Central memory CD4-positive, alpha-beta T cell (primary cell): Measurements from ENCODE around the gene NLGN2.

Source experiments
- DNase-seq: peaks from one replicate; pipeline ENCODE4 v3.0.0; 2022

The NLGN2 gene

GRCh38 chr17:7437950-7438614 is 30.4 kb downstream of the NLGN2 start:
- DNase-seq, result peak; percentile 35

GRCh38 chr17:7438656-7439460 is 31.2 kb downstream of the NLGN2 start:
- DNase-seq, result no peak

GRCh38 chr17:7439462-7440112 is 31.9 kb downstream of the NLGN2 start, which contains the start of gene FGF11:
Gene FGF11, plus strand, starts transcription at chr17:7439512. Its CDS starts 109 bp downstream, at chr17:7439621.
- no peak for DNase-seq

- DNase-seq, result peak; percentile 15
Measured at GRCh38 chr17:7440113-7440833, 32.6 kb downstream of the NLGN2 start.

GRCh38 chr17:7440834-7441195 is 33.2 kb downstream of the NLGN2 start:
- no peak for DNase-seq

GRCh38 chr17:7441266-7441665 is 33.6 kb downstream of the NLGN2 start:
- no peak for DNase-seq

GRCh38 chr17:7442142-7442541 is 34.5 kb downstream of the NLGN2 start:
- DNase-seq, result no peak

GRCh38 chr17:7443499-7444485 is 36.1 kb downstream of the NLGN2 start:
- DNase-seq, result no peak

GRCh38 chr17:7444682-7445618 is 37.3 kb downstream of the NLGN2 start, which contains the start of gene CHRNB1:
Gene CHRNB1, plus strand, starts transcription at chr17:7445061. Its CDS starts 67 bp downstream, at chr17:7445128.
- DNase-seq, result no peak

GRCh38 chr17:7445619-7445968 is 37.9 kb downstream of the NLGN2 start:
- peak; percentile 41 for DNase-seq

GRCh38 chr17:7448461-7448860 is 40.8 kb downstream of the NLGN2 start:
- DNase-seq, result no peak

GRCh38 chr17:7459961-7460545 is 52.4 kb downstream of the NLGN2 start:
- DNase-seq, result no peak

- DNase-seq, result no peak
Measured at GRCh38 chr17:7460850-7461660, 53.4 kb downstream of the NLGN2 start.

- no peak for DNase-seq
Measured at GRCh38 chr17:7462474-7463371, 55.1 kb downstream of the NLGN2 start.

GRCh38 chr17:7463372-7463846 is 55.8 kb downstream of the NLGN2 start:
- no peak for DNase-seq

GRCh38 chr17:7464081-7464480 is 56.4 kb downstream of the NLGN2 start:
- DNase-seq, result no peak

- no peak for DNase-seq
Measured at GRCh38 chr17:7465597-7466275, 58.1 kb downstream of the NLGN2 start.

GRCh38 chr17:7466318-7466638 is 58.6 kb downstream of the NLGN2 start:
- no peak for DNase-seq
